ENCODE data around the gene MAN1C1.

Gene MAN1C1

DNA sequence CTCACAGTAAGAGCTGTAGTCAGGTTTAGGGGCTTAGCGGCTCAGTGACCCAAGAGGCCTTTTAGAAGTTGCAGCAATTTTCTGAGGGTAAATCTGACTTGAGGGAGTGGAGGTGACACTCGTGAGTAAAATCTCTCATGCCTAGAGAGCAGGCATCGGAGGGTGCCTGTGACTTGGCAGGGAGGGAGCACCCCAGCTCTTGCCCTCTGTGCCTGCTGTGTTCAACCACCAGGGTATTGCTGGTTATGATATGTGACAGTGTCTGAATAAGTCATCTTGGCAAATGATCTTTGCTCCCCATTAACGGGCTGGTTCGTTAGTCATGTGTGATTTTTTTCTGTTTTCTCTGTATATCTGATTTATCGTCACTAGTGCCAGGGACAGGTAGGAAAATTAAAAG is 5.9 kb downstream of the MAN1C1 start:
- no peak overlapping the region for H3K18ac ChIP-seq (ENCODE audit: low read length)

DNA sequence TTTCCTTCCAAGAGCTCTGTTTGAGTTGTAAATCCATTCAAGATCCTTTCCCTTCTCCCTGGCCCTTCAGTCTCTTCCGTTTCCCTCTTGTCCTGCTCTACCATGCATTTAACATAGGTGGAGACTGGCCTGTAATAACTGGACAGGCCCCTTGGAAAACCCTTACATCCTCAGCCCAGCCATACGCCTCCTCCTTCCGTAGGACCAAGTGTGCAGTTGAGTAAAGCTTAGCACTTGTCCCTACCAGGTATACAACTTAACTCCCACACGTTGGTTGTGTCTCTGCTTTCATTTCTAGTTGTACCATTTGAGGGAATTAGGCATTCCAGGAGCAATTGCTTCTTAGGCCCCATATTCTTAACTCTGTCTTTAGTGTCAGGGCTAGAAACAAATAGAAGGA is 6.4 kb downstream of the MAN1C1 start:
- Histone ChIP-seq H3K4ac (ENCODE audit: low read depth, low read length) (no peak overlapping the region), H3K9ac (ENCODE audit: low read length) (no peak overlapping the region), H3K18ac (ENCODE audit: low read length) (no peak overlapping the region), H3K4me3 (ENCODE audit: low read length) (no peak overlapping the region), H4K5ac (ENCODE audit: low read length) (no peak overlapping the region), H2AK5ac (ENCODE audit: low read length) (no peak overlapping the region), H3K36me3 (ENCODE audit: control insufficient read depth, insufficient read depth, low read length) (no peaks in the 10 kb centered on the region), H3K23ac (ENCODE audit: low read length) (no peak overlapping the region), H3K79me2 (ENCODE audit: control insufficient read depth, insufficient read depth, low read length) (no peaks in the 10 kb centered on the region), H3K27me3 (ENCODE audit: insufficient read depth, low read length, poor library complexity) (no peaks in the 10 kb centered on the region), H3K27ac (ENCODE audit: low read depth, low read length) (no peak overlapping the region), H4K8ac (ENCODE audit: low read depth, low read length) (no peak overlapping the region), H3K79me1 (ENCODE audit: low read length) (no peaks in the 10 kb centered on the region), H3K4me2 (ENCODE audit: low read length) (no peak overlapping the region), H2BK15ac (replicated peaks; ENCODE audit: low read depth) (no peak overlapping the region), H2BK5ac (ENCODE audit: low read length) (no peak overlapping the region), H3K4me1 (ENCODE audit: control insufficient read depth, low read depth, low read length) (peaks cover 8% of the 10 kb centered on the region), H2BK120ac (ENCODE audit: low read depth, low read length) (no peak overlapping the region), H3K56ac (ENCODE audit: low read length) (no peak overlapping the region)
- no CpG with 5 or more reads among the region's 4 CpGs for WGBS (ENCODE audit: extremely low coverage, insufficient coverage, low lambda C conversion rate)
- DNase-seq = no peak

More for the DNA sequence above, 5.9 kb downstream of the MAN1C1 start:
- Histone ChIP-seq H3K27me3 (ENCODE audit: insufficient read depth, low read length, poor library complexity) (no peaks in the 10 kb centered on the region), H3K23ac (ENCODE audit: low read length) (no peak overlapping the region), H4K5ac (ENCODE audit: low read length) (no peak overlapping the region), H3K9ac (ENCODE audit: low read length) (no peak overlapping the region), H3K4me2 (ENCODE audit: low read length) (no peak overlapping the region), H3K56ac (ENCODE audit: low read length) (no peak overlapping the region), H2BK5ac (ENCODE audit: low read length) (no peak overlapping the region), H3K79me2 (ENCODE audit: control insufficient read depth, insufficient read depth, low read length) (no peaks in the 10 kb centered on the region), H2BK15ac (replicated peaks; ENCODE audit: low read depth) (no peak overlapping the region), H3K27ac (ENCODE audit: low read depth, low read length) (no peak overlapping the region), H2AK5ac (ENCODE audit: low read length) (no peak overlapping the region), H2BK120ac (ENCODE audit: low read depth, low read length) (no peak overlapping the region), H3K36me3 (ENCODE audit: control insufficient read depth, insufficient read depth, low read length) (no peaks in the 10 kb centered on the region), H3K4ac (ENCODE audit: low read depth, low read length) (no peak overlapping the region), H3K79me1 (ENCODE audit: low read length) (no peaks in the 10 kb centered on the region), H3K4me1 (ENCODE audit: control insufficient read depth, low read depth, low read length) (peaks cover 8% of the 10 kb centered on the region), H4K8ac (ENCODE audit: low read depth, low read length) (no peak overlapping the region), H3K4me3 (ENCODE audit: low read length) (no peak overlapping the region)
- DNase-seq = no peak
- no CpG with 5 or more reads among the region's 6 CpGs for WGBS (ENCODE audit: extremely low coverage, insufficient coverage, low lambda C conversion rate)

DNA sequence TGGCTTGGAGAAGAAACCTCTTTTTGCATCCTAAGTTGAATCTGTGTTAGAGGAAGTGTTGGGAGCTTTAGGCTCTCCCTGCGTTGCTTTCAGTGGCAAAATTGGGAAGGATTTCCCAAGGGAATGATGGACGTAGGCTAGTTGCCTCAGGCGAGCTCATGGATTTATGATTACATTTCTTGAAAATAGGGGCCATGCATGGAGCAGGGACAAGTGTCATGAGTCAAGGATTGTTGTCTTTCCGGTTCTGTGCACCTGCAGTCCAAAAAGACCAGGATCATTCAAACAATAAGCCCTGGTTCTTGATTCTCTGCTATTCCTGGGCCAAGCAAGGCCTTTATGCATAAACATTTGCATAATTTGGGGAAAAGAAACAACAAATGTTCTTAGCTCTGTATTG is 7.1 kb downstream of the MAN1C1 start:
- no CpG with 5 or more reads among the region's 4 CpGs for WGBS (ENCODE audit: extremely low coverage, insufficient coverage, low lambda C conversion rate)
- Histone ChIP-seq H3K79me1 (ENCODE audit: low read length) (no peaks in the 10 kb centered on the region), H3K23ac (ENCODE audit: low read length) (no peak overlapping the region), H2BK15ac (replicated peaks; ENCODE audit: low read depth) (no peak overlapping the region), H2BK5ac (ENCODE audit: low read length) (no peak overlapping the region), H2AK5ac (ENCODE audit: low read length) (no peak overlapping the region), H4K5ac (ENCODE audit: low read length) (no peak overlapping the region), H3K4me2 (ENCODE audit: low read length) (no peak overlapping the region), H3K36me3 (ENCODE audit: control insufficient read depth, insufficient read depth, low read length) (no peaks in the 10 kb centered on the region), H4K8ac (ENCODE audit: low read depth, low read length) (no peak overlapping the region), H3K18ac (ENCODE audit: low read length) (no peak overlapping the region), H3K56ac (ENCODE audit: low read length) (no peak overlapping the region), H3K9ac (ENCODE audit: low read length) (no peak overlapping the region), H3K4me3 (ENCODE audit: low read length) (no peak overlapping the region), H3K79me2 (ENCODE audit: control insufficient read depth, insufficient read depth, low read length) (no peaks in the 10 kb centered on the region), H3K27me3 (ENCODE audit: insufficient read depth, low read length, poor library complexity) (no peaks in the 10 kb centered on the region), H3K27ac (ENCODE audit: low read depth, low read length) (no peak overlapping the region), H3K4ac (ENCODE audit: low read depth, low read length) (no peak overlapping the region), H3K4me1 (ENCODE audit: control insufficient read depth, low read depth, low read length) (peaks cover 6% of the 10 kb centered on the region), H2BK120ac (ENCODE audit: low read depth, low read length) (no peak overlapping the region)
- no peak for DNase-seq

DNA sequence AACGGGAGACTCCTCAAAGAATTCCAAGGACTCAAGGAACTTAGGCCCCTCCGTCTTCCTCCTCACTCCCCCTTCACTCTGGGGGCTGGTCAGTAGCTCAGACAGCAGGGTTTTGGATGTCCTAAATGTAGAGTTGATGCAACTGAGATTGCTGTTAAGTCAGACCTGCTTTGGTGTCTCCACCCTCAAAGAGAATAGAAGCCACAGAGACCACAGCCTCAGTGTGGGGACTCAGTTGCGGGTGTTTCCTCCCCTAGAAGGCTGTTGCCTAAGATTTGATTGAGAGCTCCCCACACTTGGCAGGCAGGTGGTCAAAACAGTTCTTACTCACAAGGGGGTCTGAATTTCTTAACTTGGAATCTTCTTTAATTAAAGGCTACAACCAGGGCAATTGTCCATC is 7.6 kb downstream of the MAN1C1 start:
- H3K56ac ChIP-seq (ENCODE audit: low read length) = no peak overlapping the region
- no peak overlapping the region for H2BK15ac ChIP-seq (replicated peaks; ENCODE audit: low read depth)
- no peak overlapping the region for H3K23ac ChIP-seq (ENCODE audit: low read length)
- H3K18ac ChIP-seq (ENCODE audit: low read length) = no peak overlapping the region
- H3K4me2 ChIP-seq (ENCODE audit: low read length) = no peak overlapping the region
- no peak overlapping the region for H2BK120ac ChIP-seq (ENCODE audit: low read depth, low read length)
- peaks cover 6% of the 10 kb centered on the region for H3K4me1 ChIP-seq (ENCODE audit: control insufficient read depth, low read depth, low read length)
- H3K4me3 ChIP-seq (ENCODE audit: low read length) = no peak overlapping the region
- no peaks in the 10 kb centered on the region for H3K79me2 ChIP-seq (ENCODE audit: control insufficient read depth, insufficient read depth, low read length)
- no peak overlapping the region for H2BK5ac ChIP-seq (ENCODE audit: low read length)
- no peak for DNase-seq
- H4K8ac ChIP-seq (ENCODE audit: low read depth, low read length) = no peak overlapping the region
- H3K79me1 ChIP-seq (ENCODE audit: low read length) = no peaks in the 10 kb centered on the region
- no peak overlapping the region for H2AK5ac ChIP-seq (ENCODE audit: low read length)
- no peak overlapping the region for H3K9ac ChIP-seq (ENCODE audit: low read length)
- H3K36me3 ChIP-seq (ENCODE audit: control insufficient read depth, insufficient read depth, low read length) = no peaks in the 10 kb centered on the region
- H4K5ac ChIP-seq (ENCODE audit: low read length) = no peak overlapping the region
- H3K27ac ChIP-seq (ENCODE audit: low read depth, low read length) = no peak overlapping the region
- no peak overlapping the region for H3K4ac ChIP-seq (ENCODE audit: low read depth, low read length)
- no CpG with 5 or more reads among the region's 3 CpGs for whole genome bisulfite sequencing (ENCODE audit: extremely low coverage, insufficient coverage, low lambda C conversion rate)
- no peaks in the 10 kb centered on the region for H3K27me3 ChIP-seq (ENCODE audit: insufficient read depth, low read length, poor library complexity)

DNA sequence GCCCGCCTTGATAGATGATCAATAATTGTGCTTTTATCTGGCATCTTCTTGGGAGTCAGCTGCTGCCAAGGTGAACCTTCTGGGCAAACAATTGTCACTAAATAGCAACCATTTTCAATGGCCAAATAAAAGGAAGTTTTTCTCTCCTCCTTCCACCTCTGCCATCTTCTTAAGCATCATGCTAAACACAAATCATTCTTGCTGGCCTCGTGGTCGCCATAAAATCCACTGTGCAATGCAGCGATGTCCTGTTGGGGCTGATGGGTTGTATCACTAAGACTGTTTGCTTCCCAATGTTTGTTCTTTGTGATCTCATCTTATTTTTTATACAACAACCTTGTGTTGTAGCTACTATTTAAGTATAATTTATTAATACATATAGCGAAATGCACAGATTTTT is 8.0 kb downstream of the MAN1C1 start:
- DNase-seq = no peak
- Histone ChIP-seq H3K36me3 (ENCODE audit: control insufficient read depth, insufficient read depth, low read length) (no peaks in the 10 kb centered on the region), H3K18ac (ENCODE audit: low read length) (no peak overlapping the region), H2BK120ac (ENCODE audit: low read depth, low read length) (no peak overlapping the region), H3K23ac (ENCODE audit: low read length) (no peak overlapping the region), H2BK5ac (ENCODE audit: low read length) (no peak overlapping the region), H4K8ac (ENCODE audit: low read depth, low read length) (no peak overlapping the region), H3K27me3 (ENCODE audit: insufficient read depth, low read length, poor library complexity) (no peaks in the 10 kb centered on the region), H3K79me1 (ENCODE audit: low read length) (no peaks in the 10 kb centered on the region), H2AK5ac (ENCODE audit: low read length) (no peak overlapping the region), H3K9ac (ENCODE audit: low read length) (no peak overlapping the region), H3K79me2 (ENCODE audit: control insufficient read depth, insufficient read depth, low read length) (no peaks in the 10 kb centered on the region), H3K56ac (ENCODE audit: low read length) (no peak overlapping the region), H2BK15ac (replicated peaks; ENCODE audit: low read depth) (no peak overlapping the region), H3K4ac (ENCODE audit: low read depth, low read length) (no peak overlapping the region), H3K4me2 (ENCODE audit: low read length) (no peak overlapping the region), H3K27ac (ENCODE audit: low read depth, low read length) (no peak overlapping the region), H4K5ac (ENCODE audit: low read length) (no peak overlapping the region), H3K4me3 (ENCODE audit: low read length) (no peak overlapping the region), H3K4me1 (ENCODE audit: control insufficient read depth, low read depth, low read length) (peaks cover 6% of the 10 kb centered on the region)
- no CpG with 5 or more reads among the region's 5 CpGs for WGBS (ENCODE audit: extremely low coverage, insufficient coverage, low lambda C conversion rate)

DNA sequence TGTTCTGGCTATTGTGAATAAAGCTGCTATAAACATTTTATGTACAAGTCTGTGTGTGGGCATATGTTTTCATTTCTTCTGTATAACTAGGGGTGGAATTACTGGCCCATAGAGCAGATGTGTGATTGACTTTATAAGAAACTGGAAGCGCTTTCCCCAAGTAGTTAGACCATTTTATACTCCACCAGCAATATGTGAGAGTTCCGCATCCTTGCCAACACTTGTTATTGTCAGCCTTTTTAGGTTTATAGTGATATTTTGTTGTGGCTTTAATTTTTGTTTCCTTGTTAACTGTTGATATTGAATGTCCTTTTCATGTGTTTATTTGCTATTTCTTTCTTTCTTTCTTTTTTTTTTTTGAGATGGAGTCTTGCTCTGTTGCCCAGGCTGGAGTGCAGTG is 9.4 kb downstream of the MAN1C1 start:
- Histone ChIP-seq H2BK5ac (ENCODE audit: low read length) (no peak overlapping the region), H3K4me2 (ENCODE audit: low read length) (no peak overlapping the region), H3K23ac (ENCODE audit: low read length) (no peak overlapping the region), H3K56ac (ENCODE audit: low read length) (no peak overlapping the region), H4K8ac (ENCODE audit: low read depth, low read length) (no peak overlapping the region), H4K5ac (ENCODE audit: low read length) (no peak overlapping the region), H3K4ac (ENCODE audit: low read depth, low read length) (no peak overlapping the region), H3K9ac (ENCODE audit: low read length) (no peak overlapping the region), H2BK15ac (replicated peaks; ENCODE audit: low read depth) (no peak overlapping the region), H2AK5ac (ENCODE audit: low read length) (no peak overlapping the region), H3K79me1 (ENCODE audit: low read length) (no peaks in the 10 kb centered on the region), H3K4me3 (ENCODE audit: low read length) (no peak overlapping the region), H3K4me1 (ENCODE audit: control insufficient read depth, low read depth, low read length) (peaks cover 3% of the 10 kb centered on the region), H3K79me2 (ENCODE audit: control insufficient read depth, insufficient read depth, low read length) (no peaks in the 10 kb centered on the region), H3K27ac (ENCODE audit: low read depth, low read length) (no peak overlapping the region), H3K27me3 (ENCODE audit: insufficient read depth, low read length, poor library complexity) (no peaks in the 10 kb centered on the region), H2BK120ac (ENCODE audit: low read depth, low read length) (no peak overlapping the region), H3K18ac (ENCODE audit: low read length) (no peak overlapping the region), H3K36me3 (ENCODE audit: control insufficient read depth, insufficient read depth, low read length) (no peaks in the 10 kb centered on the region)
- no peak for DNase-seq
- no CpG with 5 or more reads among the region's 2 CpGs for WGBS (ENCODE audit: extremely low coverage, insufficient coverage, low lambda C conversion rate)
